NCI-H1436 (cell line): ENCODE data around the gene DNAH10.
"Not testable (repeated sequence)": the region's sequence is repeated elsewhere in the genome, so short reads cannot be mapped to it uniquely, and the experiment has no call there.

Source experiments
- DNase-seq: peaks from one replicate; lab custom pipeline; 2025; lab: John Stamatoyannopoulos, UW

DNAH10 gene

DNA sequence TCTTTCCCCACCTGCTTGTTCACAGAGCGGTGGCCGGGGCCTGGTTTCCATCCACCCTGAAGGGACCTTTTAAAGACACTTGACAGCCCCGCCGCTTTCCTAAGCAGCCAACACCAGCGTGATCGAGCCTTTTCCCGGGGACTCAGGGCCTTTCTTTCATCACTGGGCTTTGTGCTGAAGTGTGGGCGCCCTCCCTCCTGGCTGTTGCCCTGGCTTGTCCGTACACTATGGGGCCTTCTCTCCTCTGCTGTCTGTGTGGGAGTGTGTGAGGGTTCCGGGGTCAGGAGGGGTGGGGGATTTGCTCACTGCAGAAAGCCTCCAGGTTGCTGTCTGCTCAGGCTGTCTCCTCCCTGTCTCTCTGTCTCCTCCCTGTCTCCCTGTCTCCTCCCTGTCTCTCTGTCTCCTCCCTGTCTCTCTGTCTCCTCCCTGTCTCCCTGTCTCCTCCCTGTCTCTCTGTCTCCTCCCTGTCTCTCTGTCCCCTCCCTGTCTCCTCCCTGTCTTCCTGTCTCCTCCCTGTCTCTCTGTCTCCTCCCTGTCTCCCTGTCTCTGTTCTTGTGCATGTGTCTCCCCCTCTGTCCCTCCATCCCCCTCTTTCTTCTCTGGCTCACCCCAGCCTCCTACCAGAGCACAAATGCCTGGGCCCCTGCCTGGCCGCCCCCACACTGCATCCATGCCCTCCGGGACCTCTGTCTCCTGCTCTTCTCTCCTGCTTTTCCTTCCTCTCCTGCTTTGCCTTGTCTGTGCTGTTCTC is 145.8 kb downstream of the DNAH10 start:
- no peak for DNase-seq

DNA sequence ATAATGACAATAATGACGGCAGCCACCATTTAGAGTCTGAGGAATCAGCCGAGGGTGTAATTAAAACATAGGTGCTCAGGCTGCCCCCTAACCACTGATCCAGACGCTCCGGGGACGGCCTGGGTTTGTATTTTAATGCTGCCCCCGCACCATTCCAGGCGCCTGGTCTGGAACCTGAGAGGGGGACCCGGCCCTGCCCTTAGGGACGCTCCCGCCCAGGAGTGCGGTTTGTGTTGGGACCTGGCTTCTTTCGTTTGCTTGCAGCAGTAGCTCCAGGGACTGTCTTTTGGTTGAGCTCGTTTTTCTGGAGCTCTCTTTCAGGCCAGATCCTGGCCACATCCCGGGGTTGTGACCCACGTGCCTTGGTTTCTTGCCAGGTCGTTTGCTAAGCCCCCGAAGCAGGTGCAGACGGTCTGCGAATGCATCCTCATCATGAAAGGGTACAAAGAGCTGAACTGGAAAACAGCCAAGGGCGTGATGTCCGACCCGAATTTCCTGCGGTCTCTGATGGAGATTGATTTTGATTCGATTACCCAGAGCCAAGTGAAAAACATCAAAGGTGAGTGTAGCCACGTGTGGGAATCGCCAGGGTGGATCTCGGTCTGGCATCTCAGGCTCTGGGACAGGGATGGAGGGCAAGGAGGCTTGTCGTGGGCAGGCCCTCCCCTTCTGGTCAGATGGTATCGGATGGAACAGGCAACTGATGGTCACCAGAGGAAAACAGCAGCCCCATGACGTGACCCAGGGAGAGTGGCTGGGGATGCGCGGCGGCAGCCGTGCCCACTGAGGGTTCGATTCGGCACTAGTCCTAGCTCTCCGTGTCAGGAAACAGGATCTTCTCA is 147.0 kb downstream of the DNAH10 start:
- no peak for DNase-seq

DNA sequence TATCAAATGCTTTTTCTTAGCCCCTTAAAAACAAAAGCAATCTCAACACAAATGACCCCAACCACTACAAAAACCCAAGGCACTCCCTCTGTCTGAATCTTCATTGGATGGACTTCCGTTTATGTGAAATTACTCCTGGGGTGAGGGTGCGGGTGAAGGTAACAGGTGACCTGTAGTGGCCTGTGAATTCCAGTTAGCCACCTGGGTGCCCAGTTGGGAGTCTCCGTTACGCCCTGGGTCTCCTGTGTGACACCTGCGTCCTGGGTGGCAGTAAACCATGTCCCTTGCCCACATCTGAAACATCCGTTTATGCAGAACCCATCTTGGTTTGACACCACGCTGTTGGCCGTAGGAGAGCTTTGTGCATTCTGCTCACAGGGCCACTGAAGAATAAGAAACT is 148.0 kb downstream of the DNAH10 start:
- no peak for DNase-seq

DNA sequence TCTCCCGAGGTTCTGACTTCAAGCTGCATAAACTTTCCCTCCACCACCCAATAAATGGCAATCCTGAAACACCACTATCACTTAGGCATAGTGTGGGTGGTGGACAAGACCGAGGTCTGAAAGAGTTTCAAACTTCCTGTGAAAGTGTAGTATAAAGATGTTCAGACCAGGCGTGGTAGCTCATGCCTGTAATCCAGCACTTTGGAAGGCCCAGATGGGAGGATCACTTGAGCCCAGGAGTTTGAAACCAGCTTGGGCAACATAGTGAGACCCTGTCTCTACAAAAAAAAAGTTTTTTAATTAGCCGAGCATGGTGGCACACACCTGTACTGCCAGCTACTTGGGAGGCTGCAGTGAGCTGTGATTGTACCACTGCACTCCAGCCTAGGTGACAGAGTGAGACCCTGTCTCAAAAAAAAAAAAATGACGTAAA is 148.7 kb downstream of the DNAH10 start:
- no peak for DNase-seq

DNA sequence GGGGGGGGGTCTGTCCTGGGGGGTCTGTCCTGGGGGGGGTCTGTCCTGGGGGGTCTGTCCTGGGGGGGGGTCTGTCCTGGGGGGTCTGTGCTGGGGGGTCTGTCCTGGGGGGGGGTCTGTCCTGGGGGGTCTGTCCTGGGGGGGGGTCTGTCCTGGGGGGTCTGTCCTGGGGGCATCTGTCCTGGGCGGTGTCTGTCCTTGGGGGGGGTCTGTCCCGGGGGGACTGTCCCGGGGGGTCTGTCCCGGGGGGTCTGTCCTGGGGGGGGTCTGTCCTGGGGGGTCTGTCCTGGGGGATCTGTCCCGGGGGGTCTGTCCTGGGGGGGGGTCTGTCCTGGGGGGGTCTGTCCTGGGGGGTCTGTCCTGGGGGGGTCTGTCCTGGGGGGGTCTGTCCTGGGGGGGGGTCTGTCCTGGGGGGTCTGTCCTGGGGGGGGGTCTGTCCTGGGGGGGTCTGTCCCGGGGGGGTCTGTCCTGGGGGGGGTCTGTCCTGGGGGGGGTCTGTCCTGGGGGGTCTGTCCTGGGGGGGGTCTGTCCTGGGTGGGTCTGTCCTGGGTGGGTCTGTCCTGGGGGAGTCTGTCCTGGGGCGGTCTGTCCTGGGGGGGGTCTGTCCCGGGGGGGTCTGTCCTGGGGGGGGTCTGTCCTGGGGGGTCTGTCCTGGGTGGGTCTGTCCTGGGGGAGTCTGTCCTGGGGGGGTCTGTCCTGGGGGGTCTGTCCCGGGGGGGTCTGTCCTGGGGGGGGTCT is 149.7 kb downstream of the DNAH10 start:
- DNase-seq = not testable (repeated sequence)

DNA sequence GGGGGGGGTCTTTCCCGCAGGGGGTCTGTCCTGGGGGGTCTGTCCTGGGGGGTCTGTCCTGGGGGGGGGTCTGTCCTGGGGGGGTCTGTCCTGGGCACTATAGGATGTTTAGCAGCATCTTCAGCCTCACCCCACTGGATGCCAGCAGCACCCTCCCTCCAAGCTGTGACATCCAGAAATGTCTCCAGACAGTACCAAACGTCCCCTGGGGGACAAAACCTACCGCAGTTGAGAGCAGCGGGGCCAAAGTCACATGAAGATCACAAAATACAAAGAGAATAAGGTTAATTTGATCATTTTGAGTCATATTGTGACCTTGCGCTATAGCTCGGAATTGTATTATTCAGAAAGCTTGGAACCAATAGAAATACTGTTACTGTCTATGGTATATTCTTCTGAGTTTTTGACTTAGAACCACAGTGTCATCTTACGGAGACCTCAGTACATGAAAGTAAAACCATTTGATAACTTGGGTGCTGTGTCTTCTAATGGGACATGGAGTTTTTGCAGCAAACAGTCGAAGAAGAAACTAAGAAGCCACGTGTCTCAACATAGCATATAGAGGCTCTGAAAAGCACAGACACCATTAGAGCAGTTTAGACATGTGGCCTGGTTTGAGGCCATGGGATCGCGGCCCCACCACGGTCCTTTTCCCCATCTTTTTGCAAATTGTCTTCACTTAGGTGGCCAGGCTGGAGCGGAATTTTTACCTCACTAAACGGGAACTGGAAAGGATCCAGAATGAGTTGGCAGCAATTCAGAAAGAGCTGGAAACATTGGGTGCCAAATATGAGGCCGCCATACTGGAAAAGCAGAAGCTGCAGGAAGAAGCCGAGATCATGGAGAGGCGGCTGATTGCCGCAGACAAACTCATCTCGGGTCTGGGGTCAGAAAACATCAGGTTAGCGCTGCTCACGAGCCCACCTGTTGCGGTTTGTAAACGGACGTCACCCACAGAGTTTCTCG is 150.6 kb downstream of the DNAH10 start:
- DNase-seq = peak; percentile 31

DNA sequence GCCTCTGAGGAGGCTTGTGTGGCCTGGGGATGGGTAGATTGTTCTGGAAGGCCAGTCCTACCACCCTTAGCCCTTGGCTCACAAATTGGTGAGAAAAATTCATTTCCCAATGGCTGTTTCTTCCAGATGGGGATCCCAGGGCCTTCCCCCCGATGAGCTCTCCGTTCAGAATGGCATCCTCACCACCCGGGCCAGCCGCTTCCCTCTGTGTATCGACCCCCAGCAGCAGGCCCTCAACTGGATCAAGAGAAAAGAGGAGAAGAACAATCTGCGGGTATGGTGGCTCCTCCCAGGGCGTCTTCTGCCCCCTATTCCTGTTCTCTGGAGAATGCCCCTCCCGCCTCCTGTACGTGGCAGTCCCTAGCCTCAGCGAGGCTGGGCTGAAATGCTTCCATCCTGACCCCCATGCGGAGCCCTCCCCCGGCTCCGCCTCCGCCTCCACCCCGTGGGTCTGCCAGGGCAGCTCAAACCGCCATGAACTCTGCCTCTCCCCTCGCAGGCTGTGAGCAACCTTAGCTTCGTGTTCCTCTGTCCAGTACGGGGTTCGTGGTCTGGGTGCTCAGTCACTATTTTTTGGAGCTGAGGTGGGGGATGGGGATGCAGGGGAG is 152.7 kb downstream of the DNAH10 start:
- DNase-seq = no peak

DNA sequence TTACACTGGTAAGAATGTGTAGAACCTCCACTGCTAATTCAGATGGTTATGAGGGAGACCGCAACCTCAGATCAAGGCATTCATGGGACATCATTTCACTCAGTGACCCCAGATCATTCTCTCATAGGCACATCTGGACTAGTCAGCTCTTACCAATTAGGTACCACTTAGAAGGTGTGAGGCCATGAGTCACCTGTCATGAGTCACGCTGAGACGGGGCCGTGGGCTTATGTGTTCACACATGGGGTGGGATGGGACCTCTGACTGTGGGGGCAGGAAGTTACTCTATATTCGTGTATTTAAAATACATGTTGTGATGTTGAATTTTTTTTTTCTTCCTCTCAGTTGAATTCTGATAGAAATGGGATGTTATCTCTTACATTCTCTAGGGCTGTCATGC is 154.6 kb downstream of the DNAH10 start:
- DNase-seq = no peak

DNA sequence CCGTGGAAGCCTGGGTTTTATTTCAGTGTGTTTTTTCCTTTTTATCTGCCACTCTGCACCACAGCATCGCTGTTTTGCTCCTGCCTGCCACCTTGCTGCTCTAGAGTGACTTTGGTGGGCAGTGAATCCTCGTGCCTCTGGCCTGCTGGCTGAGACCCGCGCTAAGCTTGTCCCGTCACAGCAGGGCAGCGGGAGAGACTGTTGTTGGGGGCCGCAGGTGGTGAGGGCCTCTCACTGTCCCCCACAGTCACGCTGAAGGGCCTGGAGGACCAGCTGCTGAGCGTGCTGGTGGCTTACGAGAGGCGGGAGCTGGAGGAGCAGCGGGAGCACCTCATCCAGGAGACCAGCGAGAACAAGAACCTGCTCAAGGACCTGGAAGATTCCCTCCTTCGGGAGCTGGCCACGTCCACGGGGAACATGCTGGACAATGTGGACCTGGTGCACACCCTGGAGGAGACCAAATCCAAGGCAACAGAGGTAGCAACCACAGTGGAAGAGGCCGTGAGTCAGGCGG is 155.3 kb downstream of the DNAH10 start:
- DNase-seq = no peak

DNA sequence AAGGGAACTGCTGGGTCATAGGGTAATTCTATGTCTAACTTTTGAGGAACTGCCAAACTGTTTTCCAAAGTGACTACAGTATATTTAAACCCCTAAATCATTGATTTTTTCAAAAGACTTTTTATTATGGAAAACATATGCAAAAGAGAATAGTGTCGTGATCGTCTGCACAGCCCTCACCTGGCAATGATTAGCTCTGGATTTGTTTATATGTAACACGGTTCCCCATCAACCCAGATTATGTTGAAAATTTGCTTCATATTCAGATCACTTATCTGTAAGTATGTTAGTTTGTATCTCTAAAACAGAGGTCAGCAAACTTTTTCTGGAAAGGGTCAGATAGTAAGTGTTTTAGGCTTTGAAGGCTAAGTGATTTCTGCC is 157.9 kb downstream of the DNAH10 start:
- no peak for DNase-seq

DNA sequence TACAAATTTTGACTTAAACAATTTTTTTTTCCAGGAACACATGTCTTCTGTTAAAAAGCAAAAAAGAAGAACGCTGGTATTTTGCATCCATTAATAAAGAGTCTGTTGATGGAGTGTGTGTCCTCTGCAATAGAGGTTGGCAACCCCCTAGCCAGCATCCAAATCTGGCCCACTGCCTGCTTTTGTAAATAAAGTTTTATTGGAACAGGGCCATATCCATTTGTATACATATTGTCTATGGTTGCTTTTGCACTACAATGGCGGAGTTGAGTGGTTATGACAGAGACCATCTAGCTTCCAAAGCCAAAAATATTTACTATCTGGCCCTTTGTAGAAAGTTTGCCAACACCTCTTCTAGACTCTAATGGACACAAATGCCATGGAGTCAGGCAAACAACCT is 160.9 kb downstream of the DNAH10 start:
- DNase-seq = no peak

DNA sequence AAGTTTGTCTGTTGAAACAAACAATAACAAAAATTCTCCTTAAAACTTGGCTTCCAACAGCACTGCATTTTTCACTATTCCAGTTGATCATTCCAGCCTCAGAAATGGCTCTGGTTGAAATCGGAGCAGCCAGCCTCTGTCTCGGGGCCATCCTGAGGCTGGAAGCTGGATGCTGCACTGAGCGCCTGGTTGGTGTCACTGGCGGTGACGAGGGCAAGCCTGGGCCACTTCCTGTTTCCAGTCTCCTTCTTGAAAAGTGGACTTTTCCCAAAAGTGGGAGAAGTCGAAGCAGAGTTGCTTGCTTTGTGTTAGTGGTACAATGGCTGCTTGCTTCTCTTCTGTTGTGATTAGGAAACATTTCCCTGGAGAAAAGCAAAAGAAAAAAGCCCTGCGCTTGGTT is 161.8 kb downstream of the DNAH10 start:
- DNase-seq = no peak

DNA sequence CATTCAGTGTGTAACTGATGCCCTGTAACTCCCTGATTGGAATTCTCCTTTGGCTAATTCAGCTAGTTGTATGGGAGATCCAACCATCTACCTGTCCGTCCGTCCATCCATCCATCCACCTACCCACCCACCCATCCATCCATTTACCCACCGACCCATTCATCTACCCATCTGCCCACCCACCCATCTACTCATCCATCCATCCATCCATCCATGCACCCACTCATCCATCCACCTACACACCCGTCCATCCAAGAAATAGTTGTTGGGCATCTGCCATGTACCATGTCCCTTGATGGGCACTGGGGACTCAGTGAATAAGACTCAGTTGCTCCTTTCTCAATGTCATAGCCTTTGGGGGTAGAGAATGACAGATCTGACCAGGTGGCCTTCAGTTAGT is 162.4 kb downstream of the DNAH10 start:
- DNase-seq = no peak

DNA sequence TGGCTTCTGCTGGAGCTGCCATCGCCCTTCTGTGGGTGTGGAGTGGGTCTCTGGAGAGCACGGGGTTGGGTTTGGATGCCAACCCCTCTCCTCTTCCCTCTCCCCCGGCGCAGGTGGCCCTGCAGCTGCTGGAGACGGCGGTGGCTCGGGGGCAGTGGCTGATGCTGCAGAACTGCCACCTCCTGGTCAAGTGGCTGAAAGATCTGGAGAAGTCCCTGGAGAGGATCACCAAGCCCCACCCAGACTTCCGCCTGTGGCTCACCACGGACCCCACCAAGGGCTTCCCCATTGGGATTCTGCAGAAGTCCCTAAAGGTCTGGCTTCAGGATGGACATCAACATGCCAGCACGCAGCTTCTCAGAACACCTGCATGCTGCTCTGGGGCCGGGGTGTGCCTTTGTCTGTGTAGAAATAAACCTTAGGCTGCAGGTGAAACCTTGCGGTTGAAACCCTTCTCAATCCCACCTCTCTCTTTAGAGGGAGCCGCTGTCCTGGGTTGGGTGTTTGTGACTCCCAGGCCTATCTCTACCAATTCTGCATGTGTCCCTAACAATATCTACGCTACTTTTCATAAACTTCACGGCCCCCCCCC is 166.3 kb downstream of the DNAH10 start:
- peak; percentile 60 for DNase-seq

DNA sequence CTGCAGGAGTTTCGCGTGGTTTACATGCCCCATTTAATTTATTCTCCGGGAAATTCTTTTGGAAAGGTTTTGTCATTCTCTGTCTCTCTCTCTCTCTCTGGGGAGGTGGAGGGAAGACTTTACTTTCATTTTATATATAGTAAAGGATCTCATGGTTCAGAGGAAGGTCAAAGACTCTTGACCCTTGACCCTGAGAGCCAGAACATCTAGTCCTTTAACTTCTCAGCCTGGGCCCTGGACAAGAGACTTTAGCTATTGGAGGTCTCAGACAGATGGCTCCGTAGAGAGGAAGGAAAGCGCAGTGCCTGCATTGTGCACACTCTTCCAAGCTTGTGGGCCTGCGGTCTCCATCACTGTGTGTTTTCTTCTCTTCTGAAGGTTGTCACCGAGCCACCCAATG is 166.8 kb downstream of the DNAH10 start:
- DNase-seq = no peak

DNA sequence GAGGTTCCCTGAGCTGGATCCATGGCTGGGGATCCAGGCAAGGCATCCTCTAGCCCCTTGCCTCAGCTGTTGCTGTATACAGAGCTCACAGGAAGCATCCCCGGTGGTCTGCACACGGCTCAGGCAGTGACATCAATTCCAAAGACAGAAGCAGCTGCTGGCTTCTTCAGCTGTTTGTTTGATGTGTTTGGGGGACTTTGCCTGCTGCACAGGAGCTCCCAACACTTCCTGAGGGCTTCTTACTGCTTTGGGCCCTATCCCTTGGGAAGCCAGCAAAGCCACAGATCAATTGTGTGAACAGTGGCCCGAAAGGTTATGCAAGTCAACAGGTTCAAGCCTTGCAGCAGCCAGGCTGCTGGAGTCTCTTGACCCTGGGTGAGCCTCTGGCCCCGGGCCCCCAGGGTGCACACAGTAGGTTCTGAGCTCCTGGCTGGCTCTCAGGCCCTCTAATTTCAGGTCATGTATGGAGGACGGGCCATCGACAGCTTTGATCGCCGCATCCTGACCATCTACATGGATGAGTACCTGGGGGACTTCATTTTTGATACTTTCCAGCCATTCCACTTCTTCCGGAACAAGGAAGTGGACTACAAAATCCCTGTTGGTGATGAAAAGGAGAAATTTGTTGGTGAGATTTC is 168.0 kb downstream of the DNAH10 start:
- DNase-seq = no peak

DNA sequence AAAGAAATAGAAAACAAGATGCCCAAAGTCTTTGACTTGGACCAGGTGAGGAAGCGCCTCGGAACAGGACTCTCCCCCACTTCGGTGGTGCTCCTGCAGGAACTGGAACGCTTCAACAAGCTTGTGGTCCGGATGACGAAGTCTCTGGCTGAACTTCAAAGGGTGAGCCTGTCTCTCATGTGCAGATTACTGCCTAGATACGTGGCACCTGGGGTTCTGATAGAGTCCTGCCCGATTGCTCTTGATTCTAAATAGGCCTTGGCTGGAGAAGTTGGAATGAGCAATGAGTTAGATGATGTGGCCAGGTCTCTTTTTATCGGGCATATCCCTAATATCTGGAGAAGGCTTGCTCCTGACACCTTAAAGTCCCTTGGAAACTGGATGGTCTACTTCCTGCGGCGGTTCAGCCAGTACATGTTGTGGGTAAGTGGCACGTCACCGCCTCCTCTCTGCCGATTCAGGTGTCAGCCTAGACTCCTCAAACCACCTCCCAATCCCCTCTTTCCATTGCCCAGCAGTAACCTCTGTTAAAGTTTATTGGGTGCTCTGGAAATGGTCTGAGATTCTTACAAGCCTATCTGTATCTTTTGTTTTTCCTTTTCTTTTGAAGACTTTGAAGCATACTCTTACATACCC is 169.7 kb downstream of the DNAH10 start:
- DNase-seq = no peak

DNA sequence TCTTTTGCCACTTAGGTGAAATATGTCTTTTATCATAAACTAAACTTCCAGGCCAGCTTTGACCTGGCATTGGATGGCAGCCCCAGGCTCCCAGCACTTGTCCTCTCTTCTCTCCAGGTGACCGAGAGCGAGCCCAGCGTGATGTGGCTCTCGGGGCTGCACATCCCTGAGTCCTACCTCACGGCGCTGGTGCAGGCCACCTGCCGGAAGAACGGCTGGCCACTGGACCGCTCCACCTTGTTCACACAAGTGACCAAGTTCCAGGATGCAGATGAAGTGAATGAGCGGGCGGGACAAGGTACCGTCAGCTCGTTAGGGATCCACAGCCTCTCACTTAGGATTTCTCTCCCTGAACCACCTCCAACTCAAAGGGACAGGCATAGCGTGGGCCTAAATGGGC is 171.1 kb downstream of the DNAH10 start:
- no peak for DNase-seq

DNA sequence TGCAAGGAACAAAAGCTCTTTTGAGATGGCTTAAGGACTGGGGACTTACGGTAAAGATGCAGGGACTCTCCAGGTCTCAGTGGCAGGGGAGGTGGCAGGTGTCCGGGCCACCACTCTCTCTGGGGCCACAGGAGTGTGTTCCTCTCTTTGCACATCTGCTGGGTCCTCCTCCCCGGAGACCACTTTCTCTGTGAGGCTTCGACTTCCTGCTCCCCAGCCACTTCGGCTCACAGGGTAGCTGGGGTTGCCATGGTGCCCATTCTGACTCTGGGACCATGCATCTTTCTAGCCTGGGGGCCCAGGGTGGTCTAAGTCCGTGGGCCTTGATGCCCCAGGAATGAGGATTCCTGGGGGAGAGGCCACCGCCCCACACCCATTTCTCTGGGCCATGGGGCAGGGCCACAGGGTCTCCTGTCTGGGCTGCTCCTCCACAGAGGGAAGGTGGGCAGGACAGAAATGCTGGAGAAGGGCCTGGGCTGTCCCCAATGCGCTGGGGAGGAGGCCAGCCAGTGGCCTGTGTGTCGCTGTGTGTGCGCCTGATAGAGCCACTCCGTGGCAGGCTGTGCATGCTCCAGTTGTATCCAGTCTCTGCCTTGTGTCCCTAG is 172.0 kb downstream of the DNAH10 start:
- peak; percentile 19 for DNase-seq
